Body of pancreas (tissue), 4 donors: ENCODE results near the gene PRKACA.

Source experiments
- CTCF ChIP-seq, 7 experiments: fragments of 450-650 bp in 4 of 7; fragments of 200-600 bp in 3 of 7; sonication (generic) in 3 of 7; IDR thresholded peaks; one replicate each; pipeline ENCODE4 v1.5.1; 2016 to 2019; ENCODE audit warnings: antibody characterized with exemption in 7 of 7
- POLR2A ChIP-seq, 3 donors: fragments of 450-650 bp; IDR thresholded peaks; one replicate each; pipeline ENCODE4 v1.6.1; 2016; ENCODE audit warnings: antibody characterized with exemption in 3 of 3, mild to moderate bottlenecking in 2 of 3

DNA sequence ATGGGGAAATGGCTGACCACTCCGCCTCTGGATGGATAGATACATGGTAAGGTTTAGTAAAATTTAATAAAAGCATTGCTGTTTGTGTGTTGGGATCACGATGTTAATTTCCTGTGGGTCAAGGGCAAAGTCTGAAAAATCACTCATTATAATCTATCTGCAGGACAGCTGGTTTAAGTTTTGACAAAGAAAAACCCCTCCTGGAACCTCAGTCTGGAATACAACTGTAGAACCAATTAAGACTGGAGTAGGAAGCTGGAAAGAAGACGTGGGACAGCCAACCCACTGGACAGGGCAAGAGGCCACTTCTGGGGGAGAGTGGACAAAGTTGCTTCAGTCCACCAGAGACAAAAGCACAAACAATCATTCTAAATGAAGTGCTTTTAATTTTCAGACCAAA, 1.6 kb upstream of the PRKACA start:
- TF ChIP-seq CTCF (IDR thresholded peaks at IDR 0.05): no peak
- TF ChIP-seq POLR2A (IDR thresholded peaks at IDR 0.05): no peak
